Head of caudate nucleus (tissue), 42 donors: Measurements from ENCODE around the gene CTSL.
A peak's percentile ranks its signal among the peaks of the same experiment; 100 is the strongest.

Experiments used
- DNase-seq, 42 donors: peaks; one replicate each; pipeline versions ENCODE4 v3.0.0 to v3.0.0-alpha.2; 2020 to 2021; ENCODE audit warnings: mixed read lengths in 7 of 42
- intact Hi-C: fragments of 100-400 bp; cut with DNase I; formaldehyde crosslinking; loops from one replicate; pipeline ENCODE4 v1.15.0; 2022

The CTSL gene

DNA sequence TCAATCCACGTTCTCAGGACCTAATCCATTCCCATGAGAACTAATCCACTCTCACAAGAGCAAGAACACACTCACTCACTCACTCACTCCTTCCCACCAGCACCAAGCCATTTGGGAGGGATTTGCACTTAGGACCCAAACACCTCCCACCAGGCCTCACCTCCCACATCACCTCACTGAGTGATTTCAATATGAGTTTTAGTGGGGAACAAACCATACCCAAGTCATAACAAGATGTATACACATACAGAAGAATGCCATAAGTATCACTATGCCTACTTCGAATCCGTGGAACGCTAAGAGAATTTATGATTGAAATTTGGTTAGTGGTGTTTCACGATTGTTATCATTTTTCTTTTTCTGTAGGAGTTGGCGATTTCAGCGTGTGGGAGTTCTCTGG is 29.3 kb upstream of the CTSL start:
- peak in 1 of 42 donors; percentile 6 for DNase-seq
- intact Hi-C loops = no loop called here

- intact Hi-C loops = no loop called here
These were observed 27.7 kb upstream of the CTSL start for GRCh38 chr9:87698069-87698809.

GRCh38 chr9:87699835-87700234 is 26.1 kb upstream of the CTSL start:
- peak in 1 of 42 donors; percentile 35 for DNase-seq
- intact Hi-C loops = no loop called here

More at GRCh38 chr9:87698069-87698809, 27.7 kb upstream of the CTSL start:
- peak in 2 of 42 donors; percentile 9 to 39 for DNase-seq

- intact Hi-C loops = no loop called here
- DNase-seq = peak in 1 of 42 donors; percentile 36
These were observed 24.4 kb upstream of the CTSL start for GRCh38 chr9:87701491-87701890.

GRCh38 chr9:87701931-87702421 is 23.9 kb upstream of the CTSL start:
- DNase-seq = peak in 1 of 42 donors; percentile 31
- intact Hi-C loops = no loop called here

GRCh38 chr9:87702921-87703320 is 23.0 kb upstream of the CTSL start:
- intact Hi-C loops = no loop called here
- peak in 2 of 42 donors; percentile 5 to 28 for DNase-seq

- intact Hi-C loops = no loop called here
- peak in 2 of 42 donors; percentile 4 to 42 for DNase-seq
These were observed 22.2 kb upstream of the CTSL start for GRCh38 chr9:87703636-87704276.

- DNase-seq = peak in 1 of 42 donors; percentile 32
- intact Hi-C loops = no loop called here
These were observed 21.6 kb upstream of the CTSL start for GRCh38 chr9:87704342-87704741.

DNA sequence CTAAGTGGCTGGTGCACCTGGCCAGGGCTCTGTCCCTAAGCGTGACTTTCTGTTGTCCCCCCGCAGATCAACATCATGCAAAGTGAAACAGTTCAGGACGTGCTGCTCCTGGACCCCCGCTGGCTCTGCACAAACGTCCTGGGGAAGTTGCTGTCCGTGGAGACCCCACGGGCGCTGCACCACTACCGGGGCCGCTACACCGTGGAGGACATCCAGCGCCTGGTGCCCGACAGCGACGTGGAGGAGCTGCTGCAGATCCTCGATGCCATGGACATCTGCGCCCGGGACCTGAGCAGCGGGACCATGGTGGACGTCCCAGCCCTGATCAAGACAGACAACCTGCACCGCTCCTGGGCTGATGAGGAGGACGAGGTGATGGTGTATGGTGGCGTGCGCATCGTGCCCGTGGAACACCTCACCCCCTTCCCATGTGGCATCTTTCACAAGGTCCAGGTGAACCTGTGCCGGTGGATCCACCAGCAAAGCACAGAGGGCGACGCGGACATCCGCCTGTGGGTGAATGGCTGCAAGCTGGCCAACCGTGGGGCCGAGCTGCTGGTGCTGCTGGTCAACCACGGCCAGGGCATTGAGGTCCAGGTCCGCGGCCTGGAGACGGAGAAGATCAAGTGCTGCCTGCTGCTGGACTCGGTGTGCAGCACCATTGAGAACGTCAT is 19.7 kb upstream of the CTSL start:
- peak in 2 of 42 donors; percentile 14 to 40 for DNase-seq
- intact Hi-C loops = no loop called here

GRCh38 chr9:87707805-87708506 is 18.0 kb upstream of the CTSL start:
- intact Hi-C loops = no loop called here
- peak in 2 of 42 donors; percentile 26 to 35 for DNase-seq

- intact Hi-C loops = no loop called here
- no peak for DNase-seq
These were observed 17.4 kb upstream of the CTSL start for GRCh38 chr9:87708546-87708945.

DNA sequence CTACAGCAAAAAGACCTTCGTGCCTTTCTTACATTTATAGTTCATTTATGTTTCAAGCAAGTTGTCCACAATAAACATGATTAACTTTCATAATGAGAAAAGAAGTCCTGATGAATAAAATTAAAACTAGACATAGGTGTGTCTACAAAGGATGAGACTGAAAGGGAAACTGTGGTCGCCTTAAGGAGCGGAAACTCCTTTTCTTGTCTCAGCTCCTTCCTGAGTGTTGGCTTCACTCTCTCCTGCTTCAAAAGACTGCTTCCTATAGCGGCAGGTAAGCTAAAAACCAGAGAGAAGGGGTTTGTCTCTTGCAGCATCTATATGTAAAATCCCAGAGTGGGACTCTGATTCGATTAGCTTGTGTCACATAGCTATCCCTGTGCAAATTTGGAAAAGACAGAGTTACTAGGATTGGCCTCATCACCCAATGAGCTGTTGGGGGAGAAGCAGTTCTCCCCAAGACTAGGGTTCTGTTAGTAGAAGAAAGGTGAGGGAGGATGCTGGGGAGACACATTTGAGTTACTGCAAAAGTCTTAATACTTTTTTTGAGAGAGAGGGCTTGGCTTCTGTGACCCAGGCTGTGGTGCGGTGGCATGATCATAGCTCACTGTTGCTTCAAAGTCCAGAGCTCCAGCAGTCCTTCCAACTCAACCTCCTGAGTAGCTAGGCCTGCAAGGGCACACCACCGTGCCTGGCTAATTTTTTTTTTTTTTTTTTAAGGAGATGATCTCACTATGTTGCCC is 16.8 kb upstream of the CTSL start:
- no peak for DNase-seq
- intact Hi-C loops = no loop called here

DNA sequence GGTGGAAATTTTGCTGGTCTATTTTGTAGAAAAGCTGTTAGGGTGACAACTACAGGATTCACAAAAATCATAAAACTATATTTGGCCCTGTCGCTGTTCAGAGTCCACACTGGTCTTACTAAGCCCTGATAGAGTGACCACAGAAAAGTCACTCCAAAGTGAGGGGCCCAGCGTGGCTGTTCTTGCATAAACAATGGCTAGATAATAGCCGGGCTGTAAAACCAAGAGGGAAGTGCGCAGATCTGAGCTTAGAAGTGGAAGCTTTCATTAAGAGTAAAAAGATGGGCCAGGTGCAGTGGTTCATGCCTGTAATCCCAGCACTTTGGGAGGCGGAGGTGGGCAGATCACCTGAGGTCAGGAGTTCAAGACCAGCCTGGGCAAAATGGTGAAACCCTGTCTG is 15.5 kb upstream of the CTSL start:
- DNase-seq = peak in 1 of 42 donors; percentile 25
- intact Hi-C loops = no loop called here

DNA sequence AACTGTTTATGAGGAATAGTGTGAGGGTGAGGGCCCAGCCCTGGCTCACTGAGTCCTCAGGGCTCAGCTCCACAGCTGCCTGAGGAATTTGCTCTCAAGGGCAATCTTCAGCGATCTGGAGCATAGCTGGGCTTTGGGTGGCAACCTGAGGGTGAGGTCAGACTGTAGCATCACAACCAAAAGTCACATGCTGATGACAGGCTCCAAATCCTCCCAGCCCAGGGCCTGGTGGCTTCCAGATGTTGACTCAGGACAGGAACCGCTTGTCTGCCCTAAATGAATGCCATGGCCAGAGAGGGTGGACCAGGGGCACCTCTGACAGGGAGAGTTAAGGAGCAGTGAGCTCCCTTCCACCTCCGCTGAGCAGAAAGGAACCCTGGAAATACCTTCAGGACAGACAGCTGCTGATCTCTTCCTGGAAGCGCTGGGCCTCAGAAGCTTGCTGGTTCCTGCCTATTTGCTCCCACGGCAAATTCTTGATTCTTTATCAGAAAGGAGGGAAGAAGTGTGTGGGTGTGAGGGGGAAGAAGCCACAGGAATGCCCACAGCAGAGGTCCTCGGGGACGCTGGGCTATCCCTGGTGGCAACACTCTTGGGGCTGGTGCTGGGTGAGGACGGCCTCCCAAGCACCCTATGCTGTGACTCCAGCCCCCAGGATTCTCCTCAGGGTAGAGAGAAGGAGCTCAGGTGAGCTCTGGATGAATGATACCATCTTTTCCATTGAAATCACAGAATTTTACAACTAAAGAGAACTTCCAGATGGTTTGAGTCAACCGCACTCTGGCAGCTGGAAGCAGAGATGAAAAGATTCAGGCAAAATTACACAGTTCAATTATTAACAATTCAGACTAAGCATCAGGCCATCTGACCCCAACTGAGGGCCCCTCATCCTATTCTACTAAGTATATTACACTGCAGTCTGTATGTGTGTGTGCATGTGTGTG is 13.8 kb upstream of the CTSL start:
- DNase-seq = peak in 1 of 42 donors; percentile 55
- intact Hi-C loops = no loop called here

DNA sequence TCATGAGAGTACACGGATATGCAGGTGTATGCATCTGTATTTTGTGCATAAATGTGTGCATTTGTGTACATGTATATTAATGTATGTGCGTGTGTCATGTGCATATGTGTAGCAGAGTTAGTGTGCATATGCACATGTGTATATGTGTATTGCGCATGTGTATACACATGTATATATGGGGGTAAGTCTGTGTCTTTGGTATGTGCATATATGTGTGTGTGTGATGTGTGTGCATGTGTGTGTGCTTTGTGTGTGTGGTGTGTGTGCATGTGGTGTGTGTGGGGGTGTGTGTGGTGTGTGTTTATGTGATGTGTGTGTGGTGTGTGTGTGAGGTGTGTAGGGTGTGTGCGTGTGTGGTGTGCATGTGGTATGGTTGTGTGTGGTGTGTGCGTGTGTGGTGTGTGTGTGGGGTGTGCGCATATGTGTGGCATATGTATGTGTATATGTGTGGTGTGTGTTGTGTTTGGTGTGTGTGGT is 13.1 kb upstream of the CTSL start:
- intact Hi-C loops = no loop called here
- DNase-seq = no peak

- intact Hi-C loops = no loop called here
- DNase-seq = peak in 31 of 42 donors; percentile 19 to 82 (median 52)
These were observed 12.5 kb upstream of the CTSL start for GRCh38 chr9:87713278-87713987.

DNA sequence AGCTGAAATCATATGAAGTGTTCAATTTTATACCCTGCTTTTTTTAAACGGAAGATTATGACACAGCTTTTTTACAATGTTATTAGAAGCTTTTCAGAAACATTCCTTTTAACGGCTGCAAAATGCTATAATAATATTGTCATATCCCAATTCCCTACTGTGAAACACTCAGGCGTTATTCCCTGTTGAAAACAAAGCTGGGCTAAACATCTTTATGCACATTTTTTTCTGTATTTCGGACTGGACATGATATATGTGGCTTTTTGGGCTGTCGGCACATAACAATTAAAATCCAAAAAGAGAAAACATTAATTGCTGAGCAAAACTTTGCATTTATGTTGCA is 12.0 kb upstream of the CTSL start:
- intact Hi-C loops = no loop called here
- DNase-seq = no peak
